WTC11 (cell line): ENCODE results near the gene AKR1E2. TPM values are rescaled to one million over a fixed set of nuclear protein-coding genes. Genes with fewer than 3 reads are reported as not detected.

Source experiments
- ATAC-seq: fragments of 200-7000 bp; cut with Tn5 transposase; 2 replicates; pipeline ENCODE4 v1.10.0; 2021; ENCODE audit warnings: mild to moderate bottlenecking, moderate library complexity
- CTCF ChIA-PET: fragments of 300-600 bp; sonication (Branson Sonifier 250); formaldehyde crosslinking; loops from one replicate; lab custom pipeline; 2021; ENCODE audit warnings: antibody characterized with exemption; lab: Charles Lee
- POLR2A ChIA-PET: fragments of 350-600 bp; sonication (Branson Sonifier 250); formaldehyde crosslinking; loops from one replicate; lab custom pipeline; 2021; ENCODE audit warnings: antibody characterized with exemption; lab: Charles Lee
- DNase-seq: peaks from one replicate; pipeline ENCODE4 v3.0.0; 2021; ENCODE audit warnings: low spot score
- H3K27ac Mint-ChIP-seq: 2 replicates; pipeline ENCODE4 v1.8.0; 2021; ENCODE audit warnings: mixed read lengths
- H3K27me3 Mint-ChIP-seq: 2 replicates; pipeline ENCODE4 v1.8.0; 2021; ENCODE audit warnings: low read depth, mild to moderate bottlenecking, moderate library complexity, mixed read lengths
- H3K36me3 Mint-ChIP-seq: 2 replicates; pipeline ENCODE4 v1.8.0; 2021; ENCODE audit warnings: mixed read lengths
- H3K4me1 Mint-ChIP-seq: 2 replicates; pipeline ENCODE4 v1.8.0; 2022; ENCODE audit warnings: mixed read lengths
- H3K4me3 Mint-ChIP-seq: 2 replicates; pipeline ENCODE4 v1.8.0; 2021; ENCODE audit warnings: mild to moderate bottlenecking, moderate library complexity, mixed read lengths
- H3K9me3 Mint-ChIP-seq: 2 replicates; pipeline ENCODE4 v1.8.0; 2021; ENCODE audit warnings: mixed read lengths
- ATF1 ChIP-seq: sonication (generic); formaldehyde crosslinking; IDR thresholded peaks from 2 replicates; pipeline ENCODE4 v1.8.1; 2023; ENCODE audit warnings: mild to moderate bottlenecking, moderate library complexity, missing genetic modification reagents
- CBFB ChIP-seq: sonication (generic); formaldehyde crosslinking; IDR thresholded peaks from 2 replicates; pipeline ENCODE4 v1.8.1; 2022; ENCODE audit warnings: mild to moderate bottlenecking, low read depth, missing genetic modification reagents
- CTCF ChIP-seq: fragments of 200-600 bp; IDR thresholded peaks from 2 replicates; pipeline ENCODE4 v1.8.0; 2022; ENCODE audit warnings: antibody characterized with exemption
- E2F4 ChIP-seq: sonication (generic); formaldehyde crosslinking; IDR thresholded peaks from 2 replicates; pipeline ENCODE4 v1.8.1; 2022; ENCODE audit warnings: low read depth, mild to moderate bottlenecking, moderate library complexity, missing genetic modification reagents, borderline replicate concordance
- GTF2I ChIP-seq: fragments of 250-450 bp; sonication (Bioruptor Pico); conservative IDR thresholded peaks from 2 replicates; pipeline ENCODE4 v1.4.0; 2021; ENCODE audit warnings: mild to moderate bottlenecking
- JUN ChIP-seq: sonication (generic); formaldehyde crosslinking; IDR thresholded peaks from 2 replicates; pipeline ENCODE4 v1.8.0; 2023; ENCODE audit warnings: mild to moderate bottlenecking, missing genetic modification reagents
- NFE2L1 ChIP-seq: sonication (generic); formaldehyde crosslinking; IDR thresholded peaks from 2 replicates; pipeline ENCODE4 v1.8.1; 2023; ENCODE audit warnings: missing genetic modification reagents
- NR1H2 ChIP-seq: sonication (generic); formaldehyde crosslinking; IDR thresholded peaks from 2 replicates; pipeline ENCODE4 v1.9.0; 2021; ENCODE audit warnings: mild to moderate bottlenecking, moderate library complexity, missing genetic modification reagents
- STAT6 ChIP-seq: sonication (generic); formaldehyde crosslinking; conservative IDR thresholded peaks from 2 replicates; pipeline ENCODE4 v1.8.1; 2023; ENCODE audit warnings: mild to moderate bottlenecking, low read depth, missing genetic modification reagents, moderate library complexity
- TEAD1 ChIP-seq: sonication (generic); formaldehyde crosslinking; IDR thresholded peaks from 2 replicates; pipeline ENCODE4 v1.8.0; 2022; ENCODE audit warnings: mild to moderate bottlenecking, missing genetic modification reagents
- ZNF263 ChIP-seq: sonication (generic); formaldehyde crosslinking; IDR thresholded peaks from 2 replicates; pipeline ENCODE4 v1.8.1; 2022; ENCODE audit warnings: low read depth, mild to moderate bottlenecking, moderate library complexity, missing genetic modification reagents
- ZNF416 ChIP-seq: fragments of 250-450 bp; sonication (Bioruptor Pico); IDR thresholded peaks from 2 replicates; pipeline ENCODE4 v1.9.0; 2021; ENCODE audit warnings: mild to moderate bottlenecking, inconsistent platforms
- total RNA-seq: library from RNA; stranded (reverse); gene quantifications from 3 replicates; pipeline ENCODE4 v1.2.3, GENCODE V29; 2021
- TF ChIP-seq, protein P1 (sequence below): sonication (generic); formaldehyde crosslinking; IDR thresholded peaks from 2 replicates; pipeline ENCODE4 v1.8.1; 2023; ENCODE audit warnings: mild to moderate bottlenecking, missing genetic modification reagents, moderate library complexity
- TF ChIP-seq, protein P2 (sequence below): sonication (generic); formaldehyde crosslinking; IDR thresholded peaks from 2 replicates; pipeline ENCODE4 v1.8.0; 2022; ENCODE audit warnings: mild to moderate bottlenecking, missing genetic modification reagents
- TF ChIP-seq, protein P3 (sequence below): fragments of 250-450 bp; sonication (Bioruptor Pico); conservative IDR thresholded peaks from 2 replicates; pipeline ENCODE4 v1.9.0; 2021; ENCODE audit warnings: mild to moderate bottlenecking
- TF ChIP-seq, protein P4 (sequence below): sonication (generic); formaldehyde crosslinking; IDR thresholded peaks from 2 replicates; pipeline ENCODE4 v1.8.0; 2022; ENCODE audit warnings: mild to moderate bottlenecking, missing genetic modification reagents

The AKR1E2 gene
- total RNA-seq, 1 experiment from 2014 or later, result 1.7 TPM

DNA sequence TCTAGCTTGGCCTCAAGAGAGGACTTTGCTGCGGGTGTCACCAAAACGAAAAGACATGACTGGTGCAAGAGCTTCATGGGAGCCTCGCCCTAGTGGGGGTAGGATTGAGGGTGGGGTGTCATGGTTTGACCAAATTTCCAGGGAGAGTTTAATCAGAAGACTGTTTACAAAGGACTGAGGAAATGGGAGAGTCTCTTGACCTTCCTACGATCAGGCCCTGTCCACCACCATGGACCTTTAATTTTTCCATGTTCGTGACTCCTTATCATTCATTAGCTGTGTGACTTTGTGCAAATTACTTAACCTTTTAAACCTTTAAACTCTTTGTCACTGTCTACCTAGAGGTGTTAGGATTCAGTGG is 23.0 kb downstream of the AKR1E2 start:
- TF ChIP-seq ATF1, result no peak
- DNase-seq, result no peak
- ATAC-seq, result no peak
- Mint-ChIP-seq H3K36me3 (peaks cover 19% of the 10 kb centered on the region), H3K4me3 (no peak overlapping the region), H3K27me3 (no peaks in the 10 kb centered on the region), H3K27ac (no peak overlapping the region), H3K9me3 (peaks cover 8% of the 10 kb centered on the region), H3K4me1 (peaks cover 12% of the 10 kb centered on the region)
- ChIA-PET POLR2A (no interaction called here), CTCF (interaction anchor here (0.7 to 4.0 kb wide), 35 partner anchors 10 to 774 kb away, joined by 3 to 70 read pairs (median 5); partner anchors contain the start of genes AKR1C3, AKR1C4 and AKR1E2)

DNA sequence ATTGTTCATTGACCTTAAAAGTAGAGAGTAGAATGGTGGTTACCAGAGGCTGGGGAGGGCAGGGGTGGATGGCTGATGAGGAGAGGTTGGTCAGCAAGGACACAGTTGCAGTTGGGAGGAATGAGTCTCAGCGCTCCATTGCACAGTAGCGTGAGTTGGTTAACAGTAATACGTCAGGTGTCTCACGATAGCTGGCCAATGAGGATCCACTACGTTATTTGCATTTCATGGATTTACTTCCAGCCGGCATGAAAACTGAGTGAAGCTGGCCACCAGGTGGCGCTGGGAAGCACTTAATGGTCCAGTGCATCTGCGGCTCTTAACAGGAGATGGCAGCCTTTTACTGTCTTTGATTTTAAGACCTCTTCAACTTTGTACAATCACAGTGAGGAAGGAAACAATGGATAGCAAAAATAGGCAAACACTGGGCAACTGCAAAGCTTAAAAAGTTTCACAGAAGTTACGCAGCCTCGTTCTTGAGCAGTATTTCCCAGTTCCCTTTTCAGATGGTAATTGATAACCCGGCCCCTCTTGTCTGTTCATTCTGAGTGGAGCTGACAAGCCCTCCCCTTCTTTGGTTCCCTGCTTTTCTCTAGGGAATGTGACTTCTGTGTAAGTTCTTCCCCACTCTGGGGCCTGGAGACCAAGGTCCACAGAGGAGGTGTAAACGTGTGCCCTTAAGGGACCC is 23.7 kb downstream of the AKR1E2 start:
- Mint-ChIP-seq H3K27me3 (no peaks in the 10 kb centered on the region), H3K4me1 (peaks cover 12% of the 10 kb centered on the region), H3K9me3 (peaks cover 2% of the 10 kb centered on the region; the same call in 1 of the 2 replicates), H3K27ac (0 out of 2 replicates have a peak overlapping the region, but pooled peaks have one; percentile 47), H3K4me3 (no peak overlapping the region), H3K36me3 (peaks cover 12% of the 10 kb centered on the region)
- TF ChIP-seq CTCF, result peak; percentile 90
- TF ChIP-seq ZNF263 (CRISPR knock-in tag), result no peak
- POLR2A ChIA-PET, result no interaction called here
- DNase-seq, result peak; percentile 92
- CTCF ChIA-PET, result interaction anchor here (0.7 to 4.0 kb wide), 40 partner anchors 10 to 774 kb away, joined by 3 to 70 read pairs (median 4); partner anchors contain the start of genes AKR1C3, AKR1C4 and AKR1E2
- ATAC-seq, result peak; percentile 93

DNA sequence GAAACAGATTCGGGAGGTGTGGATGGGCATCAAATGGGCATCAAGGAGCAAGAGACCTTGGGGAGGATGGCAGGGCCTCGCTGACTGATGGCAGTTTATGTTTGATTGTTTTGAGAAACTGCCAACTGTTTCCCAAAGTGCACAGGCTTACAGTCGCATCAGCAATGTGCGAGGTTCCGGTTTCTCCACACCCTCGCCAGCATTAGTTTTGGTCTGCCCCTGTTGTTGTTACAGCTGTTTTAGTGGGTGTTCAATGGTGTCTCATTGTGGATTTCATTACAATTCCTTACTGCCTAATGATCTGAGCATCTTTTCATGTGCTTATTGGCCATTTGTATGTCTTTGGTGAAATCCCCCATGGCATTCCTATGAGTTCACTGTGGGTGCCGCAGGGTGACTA is 24.4 kb downstream of the AKR1E2 start:
- Mint-ChIP-seq H3K27me3 (no peaks in the 10 kb centered on the region), H3K9me3 (peaks cover 2% of the 10 kb centered on the region; the same call in 1 of the 2 replicates), H3K27ac (no peak overlapping the region), H3K4me3 (no peak overlapping the region), H3K36me3 (peaks cover 12% of the 10 kb centered on the region), H3K4me1 (peaks cover 12% of the 10 kb centered on the region)
- POLR2A ChIA-PET, result no interaction called here
- ATAC-seq (no peak), DNase-seq (no peak)
- CTCF ChIA-PET, result interaction anchor here (0.7 to 4.0 kb wide), 32 partner anchors 10 to 773 kb away, joined by 3 to 70 read pairs (median 5); partner anchors contain the start of genes AKR1C3, AKR1C4 and AKR1E2
- TF ChIP-seq CBFB (no peak), STAT6 (CRISPR knock-in tag) (no peak), ZNF416 (CRISPR knock-in tag) (no peak), NR1H2 (no peak), ZNF263 (CRISPR knock-in tag) (no peak), NFE2L1 (no peak), GTF2I (CRISPR knock-in tag) (no peak), TEAD1 (CRISPR knock-in tag) (no peak), E2F4 (CRISPR knock-in tag) (no peak), JUN (CRISPR knock-in tag) (no peak)
- TF ChIP-seq, protein P1, sequence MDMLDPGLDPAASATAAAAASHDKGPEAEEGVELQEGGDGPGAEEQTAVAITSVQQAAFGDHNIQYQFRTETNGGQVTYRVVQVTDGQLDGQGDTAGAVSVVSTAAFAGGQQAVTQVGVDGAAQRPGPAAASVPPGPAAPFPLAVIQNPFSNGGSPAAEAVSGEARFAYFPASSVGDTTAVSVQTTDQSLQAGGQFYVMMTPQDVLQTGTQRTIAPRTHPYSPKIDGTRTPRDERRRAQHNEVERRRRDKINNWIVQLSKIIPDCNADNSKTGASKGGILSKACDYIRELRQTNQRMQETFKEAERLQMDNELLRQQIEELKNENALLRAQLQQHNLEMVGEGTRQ (CRISPR knock-in tag), result no peak
- TF ChIP-seq, protein P2, sequence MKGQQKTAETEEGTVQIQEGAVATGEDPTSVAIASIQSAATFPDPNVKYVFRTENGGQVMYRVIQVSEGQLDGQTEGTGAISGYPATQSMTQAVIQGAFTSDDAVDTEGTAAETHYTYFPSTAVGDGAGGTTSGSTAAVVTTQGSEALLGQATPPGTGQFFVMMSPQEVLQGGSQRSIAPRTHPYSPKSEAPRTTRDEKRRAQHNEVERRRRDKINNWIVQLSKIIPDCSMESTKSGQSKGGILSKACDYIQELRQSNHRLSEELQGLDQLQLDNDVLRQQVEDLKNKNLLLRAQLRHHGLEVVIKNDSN (CRISPR knock-in tag), result no peak
- TF ChIP-seq, protein P3, sequence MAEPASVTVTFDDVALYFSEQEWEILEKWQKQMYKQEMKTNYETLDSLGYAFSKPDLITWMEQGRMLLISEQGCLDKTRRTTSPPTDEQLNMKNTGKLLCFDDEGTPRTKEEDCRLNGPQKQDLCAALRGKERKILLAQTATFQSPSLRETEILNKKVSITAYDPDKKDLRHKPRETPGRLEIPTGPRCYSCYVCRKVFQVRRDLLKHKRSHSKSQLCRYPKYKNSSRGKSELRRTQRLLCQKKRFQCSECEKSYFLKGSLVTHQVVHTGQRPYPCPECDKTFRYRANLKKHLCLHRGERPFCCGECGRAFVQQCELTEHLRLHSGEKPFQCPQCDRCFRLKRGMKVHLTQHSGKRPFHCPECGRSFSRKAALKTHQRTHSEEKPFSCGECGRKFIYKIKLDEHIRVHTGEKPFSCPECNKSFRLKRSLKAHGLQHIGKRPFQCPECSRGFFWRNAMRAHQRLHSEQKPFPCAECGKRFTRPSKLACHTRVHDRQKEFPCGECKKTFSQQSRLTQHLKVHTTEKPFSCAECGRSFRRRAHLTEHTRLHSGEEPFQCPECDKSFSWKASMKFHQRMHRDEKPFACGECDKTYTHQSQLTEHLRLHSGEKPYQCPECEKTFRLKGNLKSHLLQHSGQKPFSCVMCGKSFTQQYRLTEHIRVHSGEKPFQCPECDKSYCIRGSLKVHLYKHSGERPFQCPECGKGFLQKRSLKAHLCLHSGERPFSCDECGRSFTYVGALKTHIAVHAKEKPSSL (CRISPR knock-in tag), result no peak
- TF ChIP-seq, protein P4, sequence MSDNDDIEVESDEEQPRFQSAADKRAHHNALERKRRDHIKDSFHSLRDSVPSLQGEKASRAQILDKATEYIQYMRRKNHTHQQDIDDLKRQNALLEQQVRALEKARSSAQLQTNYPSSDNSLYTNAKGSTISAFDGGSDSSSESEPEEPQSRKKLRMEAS (CRISPR knock-in tag), result no peak
